CD4-positive, alpha-beta T cell (primary cell): Measurements from ENCODE around the gene USP47. TPM values are rescaled to one million over a fixed set of nuclear protein-coding genes. Genes with fewer than 3 reads are reported as not detected.
A peak's percentile ranks its signal among the peaks of the same experiment; 100 is the strongest.

Experiments used
- ATAC-seq: fragments of 200-7000 bp; cut with Tn5 transposase; one replicate; pipeline ENCODE4 v1.10.0; 2022; ENCODE audit warnings: mild to moderate bottlenecking; ENCODE audit not compliant: poor library complexity
- CTCF ChIA-PET: fragments of 350-600 bp; sonication (Branson Sonifier 250); formaldehyde crosslinking; loops from one replicate; lab custom pipeline; 2021; ENCODE audit warnings: antibody characterized with exemption, inconsistent platforms; lab: Charles Lee
- POLR2A ChIA-PET: fragments of 350-600 bp; sonication (Branson Sonifier 250); formaldehyde crosslinking; loops from one replicate; lab custom pipeline; 2021; ENCODE audit warnings: antibody characterized with exemption, inconsistent platforms; lab: Charles Lee
- DNase-seq, 14 experiments: peaks; one replicate each; pipeline ENCODE4 v3.0.0-alpha.2; 2013 to 2020; ENCODE audit warnings: mixed read lengths in 2 of 14
- H3K27ac ChIP-seq, 2 donors: one replicate each; pipeline versions ENCODE4 v1.5.1 to v1.7.0; 2013; ENCODE audit warnings: low read length in 2 of 2, low read depth in 1 of 2, mild to moderate bottlenecking in 1 of 2
- H3K27me3 ChIP-seq, 2 experiments: 1 replicate in 1 of 2; 2 replicates in 1 of 2; pipeline versions ENCODE4 v1.6.1 to v1.7.0; 2013; ENCODE audit warnings: low read length in 2 of 2, control low read depth in 1 of 2, mild to moderate bottlenecking in 1 of 2, moderate library complexity in 1 of 2; ENCODE audit not compliant: insufficient read depth in 2 of 2, control insufficient read depth in 1 of 2
- H3K36me3 ChIP-seq: one replicate; pipeline ENCODE4 v1.6.1; 2013; ENCODE audit warnings: low read length, control low read depth; ENCODE audit not compliant: insufficient read depth
- H3K4me1 ChIP-seq: one replicate; pipeline ENCODE4 v1.6.1; 2013; ENCODE audit warnings: low read length, control low read depth; ENCODE audit not compliant: insufficient read depth
- H3K4me3 ChIP-seq: one replicate; pipeline ENCODE4 v1.5.1; 2013; ENCODE audit warnings: mild to moderate bottlenecking, low read length, moderate library complexity
- H3K9me3 ChIP-seq, 2 experiments: 1 replicate in 1 of 2; 2 replicates in 1 of 2; pipeline versions ENCODE4 v1.6.1 to v1.7.0; 2013; ENCODE audit warnings: low read length in 2 of 2, mild to moderate bottlenecking in 2 of 2, control low read depth in 1 of 2, moderate library complexity in 1 of 2; ENCODE audit not compliant: control insufficient read depth in 1 of 2, insufficient read depth in 1 of 2
- H3K27ac Mint-ChIP-seq: one replicate; pipeline ENCODE4 v1.8.0; 2020; ENCODE audit warnings: mixed read lengths
- H3K27me3 Mint-ChIP-seq: one replicate; pipeline ENCODE4 v1.8.0; 2021; ENCODE audit warnings: mixed read lengths
- H3K36me3 Mint-ChIP-seq: one replicate; pipeline ENCODE4 v1.8.0; 2021; ENCODE audit warnings: low read depth, mixed read lengths
- H3K4me1 Mint-ChIP-seq: one replicate; pipeline ENCODE4 v1.8.0; 2021; ENCODE audit warnings: low read depth, mixed read lengths
- H3K4me3 Mint-ChIP-seq: one replicate; pipeline ENCODE4 v1.8.0; 2020; ENCODE audit warnings: mild to moderate bottlenecking, mixed read lengths
- H3K9me3 Mint-ChIP-seq: one replicate; pipeline ENCODE4 v1.8.0; 2020; ENCODE audit warnings: mixed read lengths
- intact Hi-C, 2 experiments: fragments of 100-400 bp; cut with DNase I in 1 of 2; cut with micrococcal nuclease in 1 of 2; formaldehyde crosslinking; loops; one replicate each; pipeline versions ENCODE4 v1.15.1 to v1.9.0; 2023 to 2025; cut with DNase I, micrococcal nuclease
- total RNA-seq, 174 experiments: library from RNA in 2 of 174; stranded (reverse) in 2 of 174; gene quantifications; one replicate each; pipeline ENCODE4 v1.2.3 and lab custom pipeline; 2021 to 2026
- TF ChIP-seq, protein P1 (sequence below): fragments of 200-600 bp; IDR thresholded peaks from one replicate; pipeline ENCODE4 v1.8.0; 2022; ENCODE audit warnings: antibody characterized with exemption, mild to moderate bottlenecking

The USP47 gene
- total RNA-seq, 2 experiments from 2014 or later: 97.0 to 100 TPM

DNA sequence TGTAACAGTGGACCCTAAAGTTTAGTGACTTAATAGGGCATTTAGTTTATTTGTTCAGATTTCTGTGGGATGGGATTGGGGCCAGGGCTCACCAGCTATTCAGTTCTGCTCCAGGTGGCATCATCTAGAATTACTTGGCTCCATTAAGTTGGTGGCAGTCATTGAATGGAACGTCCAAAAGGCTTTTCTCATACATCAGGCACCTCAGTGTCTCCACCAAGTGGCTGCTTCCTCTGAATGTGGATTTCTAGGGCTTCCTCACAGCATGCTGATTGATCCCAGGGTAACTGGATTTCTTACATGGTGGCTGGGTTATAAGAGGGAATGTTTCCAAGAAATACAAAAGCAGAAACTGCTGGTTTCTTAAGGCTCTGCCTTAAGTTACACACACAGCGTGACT is 34.7 kb downstream of the USP47 start:
- Histone ChIP-seq H3K4me3 (no peak overlapping the region), H3K9me3 (no peaks in the 10 kb centered on the region), H3K36me3 (peaks cover 5% of the 10 kb centered on the region), H3K27ac (no peak overlapping the region), H3K4me1 (peaks cover 8% of the 10 kb centered on the region), H3K27me3 (no peaks in the 10 kb centered on the region)
- ChIA-PET CTCF (interaction anchor here (1.2 to 1.6 kb wide), 3 partner anchors 20 to 78 kb away, joined by 3 to 5 read pairs (median 4); no protein-coding TSS in a partner anchor), POLR2A (interaction anchor here (1.3 to 1.7 kb wide), 2 partner anchors 21 to 33 kb away, joined by 3 to 4 read pairs; no protein-coding TSS in a partner anchor)
- peaks cover 80% of the 10 kb centered on the region for H3K4me1 Mint-ChIP-seq
- no peak overlapping the region for H3K4me3 Mint-ChIP-seq
- peaks cover 43% of the 10 kb centered on the region for H3K36me3 Mint-ChIP-seq
- intact Hi-C loops: no loop called here
- H3K9me3 Mint-ChIP-seq: no peaks in the 10 kb centered on the region
- TF ChIP-seq, protein P1, sequence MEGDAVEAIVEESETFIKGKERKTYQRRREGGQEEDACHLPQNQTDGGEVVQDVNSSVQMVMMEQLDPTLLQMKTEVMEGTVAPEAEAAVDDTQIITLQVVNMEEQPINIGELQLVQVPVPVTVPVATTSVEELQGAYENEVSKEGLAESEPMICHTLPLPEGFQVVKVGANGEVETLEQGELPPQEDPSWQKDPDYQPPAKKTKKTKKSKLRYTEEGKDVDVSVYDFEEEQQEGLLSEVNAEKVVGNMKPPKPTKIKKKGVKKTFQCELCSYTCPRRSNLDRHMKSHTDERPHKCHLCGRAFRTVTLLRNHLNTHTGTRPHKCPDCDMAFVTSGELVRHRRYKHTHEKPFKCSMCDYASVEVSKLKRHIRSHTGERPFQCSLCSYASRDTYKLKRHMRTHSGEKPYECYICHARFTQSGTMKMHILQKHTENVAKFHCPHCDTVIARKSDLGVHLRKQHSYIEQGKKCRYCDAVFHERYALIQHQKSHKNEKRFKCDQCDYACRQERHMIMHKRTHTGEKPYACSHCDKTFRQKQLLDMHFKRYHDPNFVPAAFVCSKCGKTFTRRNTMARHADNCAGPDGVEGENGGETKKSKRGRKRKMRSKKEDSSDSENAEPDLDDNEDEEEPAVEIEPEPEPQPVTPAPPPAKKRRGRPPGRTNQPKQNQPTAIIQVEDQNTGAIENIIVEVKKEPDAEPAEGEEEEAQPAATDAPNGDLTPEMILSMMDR: no peak
- peak in 2 of 14 experiments; percentile 20 to 25 for DNase-seq
- H3K27ac Mint-ChIP-seq: no peak overlapping the region
- H3K27me3 Mint-ChIP-seq: no peaks in the 10 kb centered on the region
- no peak for ATAC-seq

DNA sequence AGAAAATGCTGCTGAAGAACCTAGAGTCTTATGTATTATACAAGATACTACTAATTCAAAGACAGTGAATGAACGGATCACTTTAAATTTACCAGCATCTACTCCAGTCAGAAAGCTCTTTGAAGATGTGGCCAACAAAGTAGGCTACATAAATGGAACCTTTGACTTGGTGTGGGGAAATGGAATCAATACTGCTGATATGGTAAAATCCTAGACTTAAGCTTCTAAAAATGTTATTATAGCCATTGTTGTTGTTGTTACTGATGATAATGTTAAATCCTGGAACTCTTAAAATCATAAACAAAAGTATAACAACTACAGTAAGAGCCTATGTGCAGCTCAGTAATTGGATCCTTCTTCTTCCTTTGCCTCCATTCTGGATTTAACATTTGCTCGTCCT is 38.4 kb downstream of the USP47 start:
- TF ChIP-seq, protein P1: no peak

DNA sequence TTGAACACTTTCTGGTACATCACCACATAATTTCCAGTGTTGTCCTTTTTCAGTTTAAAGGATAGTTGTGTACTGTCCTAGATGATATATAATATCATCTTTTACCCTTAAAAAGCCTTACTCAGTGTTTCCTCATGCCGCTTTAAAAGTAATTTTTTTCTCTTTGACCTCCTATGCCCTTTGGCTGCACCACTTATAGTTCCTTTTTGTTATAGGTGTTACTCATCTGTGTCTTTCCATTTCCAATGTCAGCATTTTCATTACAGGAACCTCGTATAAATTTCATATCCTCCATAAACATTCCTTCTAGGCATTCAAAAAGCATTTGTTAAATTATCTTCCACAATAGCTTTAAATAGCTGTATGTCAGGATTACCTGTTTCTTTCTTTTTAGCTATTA is 40.8 kb downstream of the USP47 start:
- Histone ChIP-seq H3K4me1 (peaks cover 5% of the 10 kb centered on the region), H3K36me3 (peaks cover 46% of the 10 kb centered on the region), H3K4me3 (no peak overlapping the region), H3K27ac (no peak overlapping the region), H3K9me3 (no peaks in the 10 kb centered on the region), H3K27me3 (no peaks in the 10 kb centered on the region)
- ChIA-PET POLR2A (no interaction called here), CTCF (interaction anchor here (1.3 to 1.5 kb wide), 2 partner anchors 33 to 854 kb away, joined by 3 to 6 read pairs; no protein-coding TSS in a partner anchor)
- no peaks in the 10 kb centered on the region for H3K9me3 Mint-ChIP-seq
- peaks cover 78% of the 10 kb centered on the region for H3K36me3 Mint-ChIP-seq
- intact Hi-C loops: loop anchor here in 1 of 2 experiments (5.0 kb wide), 1 partner anchor 35 kb away; no protein-coding TSS in a partner anchor
- no peak overlapping the region for H3K27ac Mint-ChIP-seq
- ATAC-seq (no peak), DNase-seq (no peak)
- no peaks in the 10 kb centered on the region for H3K27me3 Mint-ChIP-seq
- no peak overlapping the region for H3K4me3 Mint-ChIP-seq
- TF ChIP-seq, protein P1: no peak
- H3K4me1 Mint-ChIP-seq: peaks cover 73% of the 10 kb centered on the region

More for the DNA sequence above, 38.4 kb downstream of the USP47 start:
- H3K36me3 ChIP-seq: peaks cover 25% of the 10 kb centered on the region
- H3K4me1 Mint-ChIP-seq: peaks cover 84% of the 10 kb centered on the region
- CTCF ChIA-PET: interaction anchor here (1.0 to 1.6 kb wide), 2 partner anchors 14 to 82 kb away, joined by 3 read pairs; no protein-coding TSS in a partner anchor
- peaks cover 67% of the 10 kb centered on the region for H3K36me3 Mint-ChIP-seq
- POLR2A ChIA-PET: interaction anchor here (0.8 to 1.7 kb wide), 3 partner anchors 23 to 852 kb away, joined by 3 to 6 read pairs (median 5); partner anchors contain the start of gene USP47
- no peak overlapping the region for H3K4me3 ChIP-seq
- H3K27me3 Mint-ChIP-seq: no peaks in the 10 kb centered on the region
- H3K27ac ChIP-seq: no peak overlapping the region
- no peaks in the 10 kb centered on the region for H3K9me3 ChIP-seq
- no peak for ATAC-seq
- H3K4me3 Mint-ChIP-seq: no peak overlapping the region
- H3K4me1 ChIP-seq: peaks cover under 1% of the 10 kb centered on the region
- H3K27me3 ChIP-seq: no peaks in the 10 kb centered on the region
- intact Hi-C loops: loop anchor here in 1 of 2 experiments (5.0 kb wide), 1 partner anchor 33 kb away; no protein-coding TSS in a partner anchor
- no peak overlapping the region for H3K27ac Mint-ChIP-seq
- no peak for DNase-seq
- no peaks in the 10 kb centered on the region for H3K9me3 Mint-ChIP-seq
